Measurements from ENCODE around the gene FOXC1. TPM values are rescaled to one million over a fixed set of nuclear protein-coding genes. Genes with fewer than 3 reads are reported as not detected.

The FOXC1 gene
- total RNA-seq, 6 donors from 2014 or later: 0.22 to 5.5 (median 2.2) TPM

DNA sequence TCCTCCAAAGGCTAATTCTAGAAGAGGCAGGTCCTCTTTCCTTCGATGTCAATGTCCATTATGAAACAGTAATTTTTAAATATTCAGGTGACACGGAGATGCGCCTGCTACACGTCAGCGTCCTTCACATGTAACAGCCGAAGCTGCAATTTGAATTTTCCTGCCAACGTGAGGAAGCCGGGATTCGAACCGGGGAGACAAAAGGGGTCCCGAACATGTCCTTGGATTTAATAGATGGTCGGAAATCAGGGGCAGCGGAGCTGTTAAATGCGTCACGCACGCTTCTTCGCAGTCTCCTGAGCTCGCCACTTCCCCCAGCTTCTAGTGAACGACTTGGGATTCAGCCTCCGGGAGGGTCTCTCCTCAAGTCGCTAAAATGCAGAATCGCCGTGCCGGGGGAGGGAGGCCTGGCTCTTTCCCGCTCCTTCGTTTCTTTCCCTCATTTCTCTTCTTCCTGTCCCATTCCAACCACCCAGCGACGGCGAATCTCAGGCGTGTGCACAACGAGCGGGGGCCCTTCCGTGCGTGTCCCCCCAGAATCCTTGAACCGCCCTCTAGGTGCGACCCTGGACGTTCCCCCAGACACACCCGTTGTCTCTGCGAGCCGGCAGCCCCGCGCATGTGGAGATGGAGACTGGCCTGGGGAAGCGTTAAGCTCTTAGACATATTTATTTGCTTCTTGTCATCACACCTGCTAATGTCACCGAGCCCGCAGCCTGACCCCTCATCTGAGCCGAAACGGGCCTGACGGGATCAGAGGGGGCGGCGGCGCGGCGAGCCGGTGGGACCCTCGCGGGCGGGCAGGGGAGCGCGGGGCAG lies 1.3 kb upstream of the FOXC1 start:
- H3K27me3 ChIP-seq: peaks cover 0 to 88% (median 68%) of the 10 kb centered on the region in 4 donors

DNA sequence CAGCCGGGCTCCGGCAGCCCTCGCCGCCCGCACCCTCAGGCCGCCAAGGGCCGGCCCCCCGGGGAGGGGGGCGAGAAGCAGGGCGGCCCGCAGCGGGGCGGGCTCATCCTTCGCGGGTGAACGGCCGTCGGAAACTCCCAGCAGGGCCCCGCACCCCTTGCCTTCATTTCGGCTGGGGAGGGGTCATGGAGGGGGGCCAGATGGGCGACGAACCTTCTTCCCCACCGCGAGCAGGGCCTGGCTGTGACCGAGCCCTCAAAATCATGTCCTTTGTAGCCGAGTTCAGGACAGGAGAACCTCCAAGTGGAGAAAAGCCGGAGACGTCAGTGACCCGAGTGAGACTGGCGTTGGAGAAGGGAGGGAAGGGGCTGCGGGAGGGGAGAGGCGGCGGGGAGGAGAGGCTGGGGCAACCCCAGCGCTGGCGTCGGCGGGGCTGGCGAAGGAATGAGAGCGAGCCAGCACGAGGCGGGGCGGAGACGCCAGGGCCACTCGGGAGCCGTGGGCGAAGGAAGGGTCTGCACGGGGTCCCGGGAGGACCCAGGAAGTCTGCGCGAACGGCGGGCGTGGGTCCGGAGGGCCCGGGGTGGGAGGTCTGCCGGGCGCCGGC lies 571 bp upstream of the FOXC1 start:
- H3K4me3 ChIP-seq: peak overlapping the region in 3 of 4 donors; percentile 56 to 65 (median 59)
- H3K27me3 ChIP-seq: peaks cover 0 to 88% (median 69%) of the 10 kb centered on the region in 4 donors
- DNase-seq (no peak), ATAC-seq (ENCODE audit: low FRiP score in 2 of 2) (no peak)
- no peaks in the 10 kb centered on the region for H3K36me3 ChIP-seq
- peak overlapping the region in 2 of 4 donors; percentile 16 to 32 for H3K27ac ChIP-seq
- no peaks in the 10 kb centered on the region for H3K9me3 ChIP-seq
- TF ChIP-seq EP300 (IDR thresholded peaks at IDR 0.05) (no peak), POLR2AphosphoS5 (IDR thresholded peaks at IDR 0.05) (no peak), POLR2A (IDR thresholded peaks at IDR 0.05) (no peak)
- TF ChIP-seq, protein P1, sequence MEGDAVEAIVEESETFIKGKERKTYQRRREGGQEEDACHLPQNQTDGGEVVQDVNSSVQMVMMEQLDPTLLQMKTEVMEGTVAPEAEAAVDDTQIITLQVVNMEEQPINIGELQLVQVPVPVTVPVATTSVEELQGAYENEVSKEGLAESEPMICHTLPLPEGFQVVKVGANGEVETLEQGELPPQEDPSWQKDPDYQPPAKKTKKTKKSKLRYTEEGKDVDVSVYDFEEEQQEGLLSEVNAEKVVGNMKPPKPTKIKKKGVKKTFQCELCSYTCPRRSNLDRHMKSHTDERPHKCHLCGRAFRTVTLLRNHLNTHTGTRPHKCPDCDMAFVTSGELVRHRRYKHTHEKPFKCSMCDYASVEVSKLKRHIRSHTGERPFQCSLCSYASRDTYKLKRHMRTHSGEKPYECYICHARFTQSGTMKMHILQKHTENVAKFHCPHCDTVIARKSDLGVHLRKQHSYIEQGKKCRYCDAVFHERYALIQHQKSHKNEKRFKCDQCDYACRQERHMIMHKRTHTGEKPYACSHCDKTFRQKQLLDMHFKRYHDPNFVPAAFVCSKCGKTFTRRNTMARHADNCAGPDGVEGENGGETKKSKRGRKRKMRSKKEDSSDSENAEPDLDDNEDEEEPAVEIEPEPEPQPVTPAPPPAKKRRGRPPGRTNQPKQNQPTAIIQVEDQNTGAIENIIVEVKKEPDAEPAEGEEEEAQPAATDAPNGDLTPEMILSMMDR (IDR thresholded peaks at IDR 0.05): no peak
- H3K4me1 ChIP-seq: peaks cover 53 to 88% (median 66%) of the 10 kb centered on the region in 4 donors
- WGBS, 2 donors: 3 to 5% methylated on average over 18 to 40 of the region's 58 CpGs

More for the DNA sequence above, 1.3 kb upstream of the FOXC1 start:
- ATAC-seq (ENCODE audit: low FRiP score in 2 of 2): no peak
- 10 to 18% methylated on average over 50 of the region's 59 CpGs for WGBS, 2 donors
- Histone ChIP-seq H3K4me3 (peak overlapping the region in 2 of 4 donors; percentile 59 to 65), H3K36me3 (no peaks in the 10 kb centered on the region), H3K9me3 (no peaks in the 10 kb centered on the region), H3K27ac (no peak overlapping the region), H3K4me1 (peaks cover 52 to 86% (median 62%) of the 10 kb centered on the region in 4 donors)
- DNase-seq: peak in 1 of 2 donors; percentile 83
- peak in 1 of 2 donors; percentile 15 for TF ChIP-seq POLR2AphosphoS5 (IDR thresholded peaks at IDR 0.05)
- TF ChIP-seq EP300 (IDR thresholded peaks at IDR 0.05): no peak

DNA sequence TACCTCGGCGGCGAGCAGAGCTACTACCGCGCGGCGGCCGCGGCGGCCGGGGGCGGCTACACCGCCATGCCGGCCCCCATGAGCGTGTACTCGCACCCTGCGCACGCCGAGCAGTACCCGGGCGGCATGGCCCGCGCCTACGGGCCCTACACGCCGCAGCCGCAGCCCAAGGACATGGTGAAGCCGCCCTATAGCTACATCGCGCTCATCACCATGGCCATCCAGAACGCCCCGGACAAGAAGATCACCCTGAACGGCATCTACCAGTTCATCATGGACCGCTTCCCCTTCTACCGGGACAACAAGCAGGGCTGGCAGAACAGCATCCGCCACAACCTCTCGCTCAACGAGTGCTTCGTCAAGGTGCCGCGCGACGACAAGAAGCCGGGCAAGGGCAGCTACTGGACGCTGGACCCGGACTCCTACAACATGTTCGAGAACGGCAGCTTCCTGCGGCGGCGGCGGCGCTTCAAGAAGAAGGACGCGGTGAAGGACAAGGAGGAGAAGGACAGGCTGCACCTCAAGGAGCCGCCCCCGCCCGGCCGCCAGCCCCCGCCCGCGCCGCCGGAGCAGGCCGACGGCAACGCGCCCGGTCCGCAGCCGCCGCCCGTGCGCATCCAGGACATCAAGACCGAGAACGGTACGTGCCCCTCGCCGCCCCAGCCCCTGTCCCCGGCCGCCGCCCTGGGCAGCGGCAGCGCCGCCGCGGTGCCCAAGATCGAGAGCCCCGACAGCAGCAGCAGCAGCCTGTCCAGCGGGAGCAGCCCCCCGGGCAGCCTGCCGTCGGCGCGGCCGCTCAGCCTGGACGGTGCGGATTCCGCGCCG lies 994 bp downstream of the FOXC1 start:
- H3K4me3 ChIP-seq: peak overlapping the region; percentile 31 to 65 (median 58)
- H3K27me3 ChIP-seq: peaks cover 0 to 87% (median 63%) of the 10 kb centered on the region in 4 donors
- no peak for ATAC-seq (ENCODE audit: low FRiP score in 2 of 2)
- H3K4me1 ChIP-seq: peaks cover 43 to 83% (median 62%) of the 10 kb centered on the region in 4 donors
- 1% methylated on average over 33 of the region's 101 CpGs; no CpG with 5 or more reads in 1 of the 2 donors for WGBS, 2 donors
- no peaks in the 10 kb centered on the region for H3K36me3 ChIP-seq
- no peaks in the 10 kb centered on the region for H3K9me3 ChIP-seq
- H3K27ac ChIP-seq: peak overlapping the region in 3 of 4 donors; percentile 39 to 82 (median 61)
- DNase-seq: peak in 1 of 2 donors; percentile 88
- no peak for TF ChIP-seq EP300 (IDR thresholded peaks at IDR 0.05)
- TF ChIP-seq POLR2A (IDR thresholded peaks at IDR 0.05): no peak
- TF ChIP-seq POLR2AphosphoS5 (IDR thresholded peaks at IDR 0.05): no peak
- TF ChIP-seq, protein P1 (IDR thresholded peaks at IDR 0.05): no peak

DNA sequence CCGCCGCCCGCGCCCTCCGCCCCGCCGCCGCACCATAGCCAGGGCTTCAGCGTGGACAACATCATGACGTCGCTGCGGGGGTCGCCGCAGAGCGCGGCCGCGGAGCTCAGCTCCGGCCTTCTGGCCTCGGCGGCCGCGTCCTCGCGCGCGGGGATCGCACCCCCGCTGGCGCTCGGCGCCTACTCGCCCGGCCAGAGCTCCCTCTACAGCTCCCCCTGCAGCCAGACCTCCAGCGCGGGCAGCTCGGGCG lies 1.5 kb downstream of the FOXC1 start:
- ATAC-seq (ENCODE audit: low FRiP score in 2 of 2) (peak in 1 of 2 donors; percentile 20), DNase-seq (no peak)
- peak overlapping the region in 3 of 4 donors; percentile 56 to 65 (median 59) for H3K4me3 ChIP-seq
- peak overlapping the region in 2 of 4 donors; percentile 61 to 82 for H3K27ac ChIP-seq
- peaks cover 0 to 81% (median 58%) of the 10 kb centered on the region in 4 donors for H3K27me3 ChIP-seq
- H3K4me1 ChIP-seq: peaks cover 43 to 77% (median 62%) of the 10 kb centered on the region in 4 donors
- TF ChIP-seq POLR2A (IDR thresholded peaks at IDR 0.05) (no peak), EP300 (IDR thresholded peaks at IDR 0.05) (no peak), POLR2AphosphoS5 (IDR thresholded peaks at IDR 0.05) (no peak)
- TF ChIP-seq, protein P1 (IDR thresholded peaks at IDR 0.05): peak in 1 of 6 experiments; percentile 14
- 3% methylated on average over 6 of the region's 38 CpGs; no CpG with 5 or more reads in 1 of the 2 donors for WGBS, 2 donors
- no peaks in the 10 kb centered on the region for H3K36me3 ChIP-seq
- H3K9me3 ChIP-seq: no peaks in the 10 kb centered on the region
